ENCODE measurements around the gene AHCY. TPM values are rescaled to one million over a fixed set of nuclear protein-coding genes. Genes with fewer than 3 reads are reported as not detected.

Gene AHCY
- total RNA-seq, 1 experiment from 2014 or later = 401 TPM

GRCh38 chr20:34260208-34260942 lies 42.8 kb downstream of the AHCY start:
- peak overlapping the region; percentile 89 for H3K27ac Mint-ChIP-seq

More at GRCh38 chr20:34260208-34260942, 42.8 kb downstream of the AHCY start:
- Mint-ChIP-seq H3K27me3 (ENCODE audit: low read depth) (no peaks in the 10 kb centered on the region), H3K9me3 (no peaks in the 10 kb centered on the region), H3K4me1 (peaks cover 14% of the 10 kb centered on the region), H3K4me3 (no peak overlapping the region), H3K36me3 (no peaks in the 10 kb centered on the region)
- ChIA-PET POLR2A (interaction anchor here (0.6 kb wide), 1 partner anchor 462 kb away, joined by 9 read pairs; no protein-coding TSS in a partner anchor), CTCF (interaction anchor here (1.1 to 2.5 kb wide), 4 partner anchors 14 to 263 kb away, joined by 3 to 13 read pairs (median 6); no protein-coding TSS in a partner anchor)
- no peak for TF ChIP-seq ZNF121 (CRISPR knock-in tag; IDR thresholded peaks at IDR 0.05)
- no peak for TF ChIP-seq MLX (CRISPR knock-in tag; IDR thresholded peaks at IDR 0.05)
- TF ChIP-seq SP1 (CRISPR knock-in tag; conservative IDR thresholded peaks at IDR 0.05) = no peak
- TF ChIP-seq OVOL2 (CRISPR knock-in tag; IDR thresholded peaks at IDR 0.05; ENCODE audit: borderline replicate concordance) = no peak
- no peak for TF ChIP-seq CDX4 (CRISPR knock-in tag; IDR thresholded peaks at IDR 0.05; ENCODE audit: borderline replicate concordance)
- TF ChIP-seq TP53 (CRISPR knock-in tag; IDR thresholded peaks at IDR 0.05) = no peak
- no peak for TF ChIP-seq ZNF317 (CRISPR knock-in tag; IDR thresholded peaks at IDR 0.05; ENCODE audit: borderline replicate concordance, low read depth)
- TF ChIP-seq NFATC4 (CRISPR knock-in tag; IDR thresholded peaks at IDR 0.05) = no peak
- TF ChIP-seq FOXP1 (CRISPR knock-in tag; IDR thresholded peaks at IDR 0.05; ENCODE audit: borderline replicate concordance) = no peak
- TF ChIP-seq USF1 (CRISPR knock-in tag; IDR thresholded peaks at IDR 0.05) = no peak
- TF ChIP-seq ZNF512 (CRISPR knock-in tag; IDR thresholded peaks at IDR 0.05; ENCODE audit: borderline replicate concordance) = no peak
- no peak for TF ChIP-seq STAT6 (CRISPR knock-in tag; conservative IDR thresholded peaks at IDR 0.05; ENCODE audit: low read depth)
- TF ChIP-seq IRF1 (CRISPR knock-in tag; IDR thresholded peaks at IDR 0.05) = no peak
- ATAC-seq = no peak
- no peak for DNase-seq (ENCODE audit: low spot score)
